ENCODE measurements around the gene PAPSS2.

GRCh38 chr10:87669752-87670151 lies 10.1 kb downstream of the PAPSS2 start:
- TF ChIP-seq EZH2 (IDR thresholded peaks at IDR 0.05; ENCODE audit: insufficient read depth, poor library complexity, severe bottlenecking) (no peak), EZH2phosphoT487 (IDR thresholded peaks at IDR 0.05; ENCODE audit: insufficient read depth, low read depth) (no peak)

Data from GM23248 (cell line).